Stimulated activated CD4-positive, alpha-beta T cell treated with anti-CD3 and anti-CD28 coated beads, TNF-alpha, amount 100 ng/mL, for 4 hours (primary cell): ENCODE measurements around the gene TOMM34.

Source experiments
- DNase-seq, 3 experiments: peaks; one replicate each; pipeline ENCODE4 v3.0.0-alpha.2; 2020; ENCODE audit warnings: low read depth in 3 of 3

TOMM34 gene

DNA sequence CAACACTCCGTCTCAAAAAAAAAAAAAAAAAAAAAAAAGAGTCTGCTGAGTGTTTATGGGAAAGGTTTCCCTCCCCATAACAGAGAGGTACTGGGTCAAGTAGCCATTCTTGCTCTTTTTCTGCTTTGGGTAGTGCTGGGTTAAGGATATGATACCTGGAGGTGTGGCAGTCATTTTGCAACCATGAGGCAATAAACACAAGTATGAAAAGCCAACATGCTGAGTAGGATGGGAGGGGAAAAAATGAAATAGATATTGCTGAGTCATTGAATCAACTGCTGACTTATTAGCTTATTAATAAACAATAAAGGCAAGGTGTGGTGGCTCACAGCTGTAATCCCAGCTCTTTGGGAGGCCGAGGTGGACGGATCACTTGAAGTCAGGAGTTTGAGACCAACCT, 2.3 kb upstream of the TOMM34 start:
- no peak for DNase-seq

DNA sequence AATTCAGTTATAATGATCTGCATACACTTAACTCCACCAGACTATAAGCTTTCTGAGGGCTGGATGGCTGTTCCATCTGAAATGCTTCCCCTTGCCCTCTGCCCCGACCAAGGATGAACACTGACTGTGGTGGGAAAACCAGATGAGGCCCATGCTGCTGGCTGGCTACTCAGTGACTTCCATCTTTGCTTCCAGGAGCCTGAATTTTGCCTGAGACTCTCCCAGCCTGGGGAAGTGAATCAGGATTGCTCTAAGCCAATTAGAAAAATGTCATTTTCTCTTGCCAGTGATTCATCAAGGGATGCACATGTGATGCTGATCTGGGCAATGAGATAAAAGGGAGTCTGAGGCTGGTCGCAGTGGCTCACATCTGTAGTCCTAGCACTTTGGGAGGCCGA, 1.7 kb upstream of the TOMM34 start:
- DNase-seq: no peak

DNA sequence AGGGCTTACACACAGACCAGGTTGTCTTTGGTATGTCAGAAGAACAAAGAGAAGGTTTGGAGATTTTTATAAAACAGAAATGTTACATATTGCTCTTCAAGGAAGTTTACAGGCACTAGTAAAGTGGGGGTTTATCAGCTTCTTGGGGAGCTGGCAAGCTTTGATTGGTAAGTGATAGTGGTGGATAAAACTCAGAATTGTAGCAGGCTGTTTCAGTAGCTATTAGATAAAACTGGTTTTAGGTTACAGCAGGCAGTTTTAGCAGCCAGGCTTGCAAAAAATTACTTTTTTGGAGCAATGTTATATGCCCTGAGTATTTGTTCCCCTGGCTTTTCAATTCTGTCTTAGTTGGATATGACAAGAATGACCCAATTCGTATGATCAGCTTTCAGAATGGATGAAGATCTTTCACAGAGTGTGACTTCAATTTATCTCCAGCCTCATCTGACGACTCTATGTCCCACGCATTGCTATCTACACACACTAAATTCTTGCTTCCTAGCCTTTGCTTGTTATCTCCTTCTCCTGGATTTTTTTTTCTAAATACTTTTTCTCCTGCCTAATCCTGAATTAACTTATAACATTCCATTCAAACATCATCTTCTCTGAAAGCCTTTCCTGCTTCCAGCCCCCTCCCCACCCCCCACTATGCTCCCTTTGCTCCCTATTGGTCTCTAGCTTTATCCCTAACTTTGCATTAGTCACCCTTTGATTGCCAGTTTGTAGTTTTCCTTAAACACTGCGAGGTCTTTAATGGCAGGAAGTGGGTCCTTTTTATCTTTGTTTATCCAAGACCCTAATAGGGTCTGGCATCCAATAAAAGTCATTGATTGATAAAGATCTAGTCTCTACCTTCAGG, 1.0 kb upstream of the TOMM34 start:
- DNase-seq: no peak

DNA sequence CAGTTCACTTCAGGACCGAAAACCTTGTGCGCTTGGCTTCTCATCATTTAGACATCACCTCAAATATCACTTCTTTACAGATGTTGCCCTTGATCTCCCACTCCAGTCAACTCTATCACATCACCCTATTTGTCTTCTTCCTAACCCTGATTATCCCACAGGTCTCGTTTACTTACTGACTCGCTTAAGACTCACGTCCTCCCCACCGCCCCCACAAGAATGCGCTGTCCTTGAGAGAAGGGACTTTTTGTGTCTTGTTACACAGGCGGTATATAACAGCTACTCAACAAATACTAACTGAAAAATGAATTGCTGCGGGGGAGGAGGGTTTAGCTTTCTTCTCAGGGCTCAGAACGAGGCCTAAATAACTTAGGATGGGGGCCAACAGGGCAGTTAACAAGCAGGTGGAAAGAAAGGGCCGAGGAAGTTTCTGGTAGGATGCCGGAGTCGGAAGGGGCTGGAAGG, 527 bp downstream of the TOMM34 start:
- peak; percentile 40 to 69 (median 67) for DNase-seq

DNA sequence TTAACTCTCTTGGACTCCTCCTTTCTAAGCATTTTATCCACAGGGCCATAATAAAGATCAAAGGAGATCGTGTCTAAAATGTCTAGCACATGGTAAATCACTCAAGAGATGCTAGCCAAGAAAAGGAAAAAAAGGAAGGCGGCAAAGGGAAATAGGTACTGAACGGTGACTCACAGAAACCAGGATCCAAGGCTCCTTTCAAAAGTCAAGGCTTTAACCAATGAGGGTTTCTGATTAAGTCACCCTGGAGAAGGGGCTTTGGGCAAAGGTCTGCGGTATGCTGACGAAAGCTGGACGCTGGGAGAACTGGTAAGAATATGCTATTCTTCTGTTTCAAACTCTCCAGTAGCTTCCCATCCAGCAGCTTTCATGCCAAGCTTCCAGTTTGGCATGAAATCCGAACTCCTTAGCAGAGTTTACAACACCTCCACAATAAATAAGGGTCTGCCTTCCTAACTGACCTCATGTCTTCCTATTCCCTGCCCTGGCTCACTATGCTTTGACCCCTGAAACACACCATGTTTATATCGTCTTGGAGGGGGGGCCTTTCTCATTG, 1.0 kb downstream of the TOMM34 start:
- DNase-seq: no peak

DNA sequence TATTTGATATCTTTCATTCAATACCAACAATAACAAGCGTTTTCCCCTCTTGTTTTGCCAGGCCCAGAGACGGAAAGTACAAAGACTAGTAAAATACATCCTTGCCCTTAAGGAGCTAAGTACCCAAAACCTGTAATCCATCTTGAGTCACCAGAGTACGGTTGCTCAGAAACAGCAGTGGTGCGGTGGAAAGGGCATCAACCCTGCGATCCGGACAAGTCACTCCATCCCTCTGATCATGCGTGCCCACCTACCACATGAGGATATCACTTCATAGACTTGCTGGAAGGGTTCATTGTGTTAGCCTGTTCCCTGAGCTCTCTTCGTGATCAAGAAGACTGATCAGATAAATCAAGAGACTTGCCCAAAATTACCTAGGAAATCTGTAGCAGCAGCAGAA, 1.9 kb downstream of the TOMM34 start:
- DNase-seq: no peak

DNA sequence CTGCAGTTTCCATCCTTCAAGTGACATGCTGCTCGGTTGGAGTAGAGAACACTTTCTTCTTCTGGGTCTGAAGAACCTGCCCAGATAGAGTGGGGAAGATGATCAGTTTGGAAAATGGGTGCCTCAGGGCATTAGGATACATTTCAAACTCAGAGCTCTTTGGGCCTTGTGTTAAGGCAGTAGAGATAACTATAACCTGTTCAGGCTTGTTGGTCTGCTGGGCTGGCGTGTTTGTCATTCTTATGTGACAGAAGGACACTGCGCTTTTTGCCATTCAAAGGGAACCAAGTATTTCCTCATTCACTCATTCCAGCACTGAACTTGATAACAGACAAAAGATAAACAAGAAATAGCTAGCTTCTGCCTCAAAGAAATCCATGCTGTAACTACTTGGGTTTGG, 3.8 kb downstream of the TOMM34 start:
- DNase-seq: no peak

DNA sequence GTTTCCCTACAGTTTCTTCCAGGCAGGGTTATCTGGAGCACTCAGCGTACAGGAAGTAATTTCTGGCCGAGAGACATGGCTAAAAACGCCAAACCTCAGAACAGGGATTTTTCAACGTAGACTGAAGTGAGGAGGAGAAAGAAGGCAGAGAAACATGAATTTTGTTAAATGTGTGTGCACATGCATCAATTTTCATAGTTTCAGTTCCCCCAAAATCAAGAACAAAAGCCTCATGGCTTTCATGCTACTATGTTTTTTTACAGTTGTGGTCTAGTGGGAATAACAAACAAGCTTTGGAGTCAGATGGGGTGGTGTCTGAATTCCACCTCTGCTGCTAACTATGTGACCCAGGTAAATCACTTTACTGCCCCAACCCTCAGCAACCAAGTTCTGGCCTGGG, 4.9 kb downstream of the TOMM34 start:
- DNase-seq: no peak

DNA sequence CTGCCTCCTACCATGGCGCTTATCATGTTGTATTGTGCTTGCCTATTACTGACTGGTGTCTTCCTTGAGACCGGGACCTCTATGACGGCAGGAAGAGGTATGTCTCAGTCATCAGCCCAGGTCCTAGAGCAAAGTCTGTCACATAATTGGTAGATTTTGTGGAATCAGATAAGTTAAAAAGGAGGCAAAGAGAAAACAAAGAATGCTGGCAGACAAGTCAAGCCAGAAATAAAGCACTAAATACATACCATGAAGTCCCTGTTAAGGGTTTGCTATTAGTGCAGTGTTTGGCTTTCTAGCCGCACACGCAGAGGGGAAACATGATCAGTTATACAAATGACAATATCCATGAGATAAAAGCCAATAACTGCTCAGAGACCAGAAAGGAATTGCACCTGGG, 6.0 kb downstream of the TOMM34 start:
- no peak for DNase-seq

DNA sequence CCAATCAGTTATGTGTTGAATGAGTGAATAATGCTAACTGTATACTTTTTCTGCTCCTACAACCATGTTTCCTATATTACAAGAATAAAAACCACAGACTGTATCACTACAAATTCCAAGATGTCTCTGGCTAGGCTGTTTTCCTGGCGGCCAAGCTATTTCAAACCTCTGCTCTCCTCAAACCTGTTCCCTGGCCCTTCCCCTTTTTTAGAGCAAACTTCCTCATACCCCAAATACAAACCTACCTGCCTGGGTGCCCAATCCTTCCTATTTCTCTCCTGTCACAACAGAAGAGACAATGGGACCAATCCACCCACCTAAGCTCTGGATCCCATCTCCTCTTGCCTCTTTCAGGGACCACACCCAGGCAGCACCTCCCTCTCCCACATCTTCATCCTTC, 7.5 kb downstream of the TOMM34 start:
- no peak for DNase-seq

DNA sequence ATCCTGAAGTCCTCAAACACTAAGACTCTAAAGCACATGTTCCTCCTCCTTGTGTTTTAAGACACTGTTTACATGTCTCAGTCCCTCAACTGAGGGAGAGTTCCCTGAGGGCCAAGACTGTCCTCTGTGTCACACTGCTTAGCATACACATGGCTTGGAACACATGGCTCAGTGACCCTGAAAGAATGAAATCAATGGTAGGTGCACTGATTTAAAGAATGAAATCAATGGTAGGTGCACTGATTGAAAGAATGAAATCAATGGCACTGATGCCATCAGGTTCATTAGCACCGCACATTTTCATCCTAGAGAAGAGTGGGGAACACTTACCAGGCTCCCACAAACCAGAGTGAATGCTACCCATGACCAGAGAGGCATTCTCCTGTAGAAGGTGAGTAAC, 9.8 kb downstream of the TOMM34 start:
- no peak for DNase-seq

DNA sequence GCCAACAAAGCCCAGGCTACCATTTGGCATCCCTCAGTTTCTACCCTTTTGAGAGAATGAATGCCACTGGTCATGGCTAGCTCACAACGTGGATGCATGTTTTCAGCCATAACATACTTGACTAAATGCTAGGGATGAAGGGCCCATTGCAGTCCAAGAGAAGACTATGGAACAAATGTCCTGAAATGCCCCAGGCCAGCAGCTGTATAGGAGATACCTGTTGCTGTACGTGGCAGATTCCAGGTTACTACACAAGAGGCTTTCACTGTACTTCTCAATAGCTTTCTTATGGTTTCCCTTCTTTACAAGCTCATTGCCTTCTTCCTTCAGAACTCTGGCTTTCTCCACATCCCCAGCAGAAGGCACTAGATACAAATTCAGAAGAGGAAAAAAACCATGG, 11.7 kb downstream of the TOMM34 start:
- DNase-seq: no peak

DNA sequence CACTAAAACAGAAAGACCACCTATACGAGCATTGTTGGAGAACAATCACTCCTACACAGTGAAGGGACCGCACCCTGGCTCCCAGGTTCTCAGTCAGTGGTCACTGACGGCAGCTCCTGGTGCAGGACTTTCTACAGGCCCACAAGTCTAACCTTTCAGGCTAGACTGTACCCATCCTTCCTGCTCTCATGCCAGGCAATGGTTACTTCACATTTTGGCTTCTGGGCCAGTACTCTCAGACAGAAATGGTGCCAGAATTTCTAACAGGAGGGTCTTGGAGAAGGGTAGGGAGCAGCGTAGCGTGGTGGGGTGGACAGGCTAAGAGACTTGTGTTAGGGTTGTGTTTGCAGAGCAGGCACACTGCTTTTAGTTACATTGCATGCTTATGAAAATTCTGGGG, 12.1 kb downstream of the TOMM34 start:
- no peak for DNase-seq

DNA sequence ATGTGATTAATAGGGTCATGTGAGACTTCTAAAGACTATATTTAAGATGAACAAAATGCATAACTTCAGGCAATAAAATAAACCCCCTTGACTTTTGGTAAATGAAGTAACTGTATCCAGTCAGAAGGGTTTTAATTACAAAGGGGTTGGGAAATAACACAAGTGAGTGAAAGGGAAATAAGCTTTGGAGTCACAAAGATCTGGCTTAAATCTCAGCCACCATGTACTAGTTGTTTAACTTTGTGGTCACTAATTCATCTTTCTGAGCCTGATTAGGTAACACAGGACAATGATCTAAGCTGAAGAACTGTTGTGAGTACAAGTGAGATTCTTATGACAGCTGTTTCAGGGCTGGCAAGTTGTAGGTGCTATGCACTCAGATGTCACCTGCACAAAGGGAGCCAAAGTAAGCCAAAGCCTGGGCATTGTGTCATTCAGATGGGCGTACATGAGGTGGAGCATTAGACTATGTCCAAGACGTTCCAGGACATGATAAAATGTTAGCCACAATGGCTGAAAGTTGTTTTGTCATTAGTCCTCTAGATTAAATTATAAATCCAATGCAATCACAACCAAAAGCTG, 13.8 kb downstream of the TOMM34 start:
- no peak for DNase-seq

DNA sequence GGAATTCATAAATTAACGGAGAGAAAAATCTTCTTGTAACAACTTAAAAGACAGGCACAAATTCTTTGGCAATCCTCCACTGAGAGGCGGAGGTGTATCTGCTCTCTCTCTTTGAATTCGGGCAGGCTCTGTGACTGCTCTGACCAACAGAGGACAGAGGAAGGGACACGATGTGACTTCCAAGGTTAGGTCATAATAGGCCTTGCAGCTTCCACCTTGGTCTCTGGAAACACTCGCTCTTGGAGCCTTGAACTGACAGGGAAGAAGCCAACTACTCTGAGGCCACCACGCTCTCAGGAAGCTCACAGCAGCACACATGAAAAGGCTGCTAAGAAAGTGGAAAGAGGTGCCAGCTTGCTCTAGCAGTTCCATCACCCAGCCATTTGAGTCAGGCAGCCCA, 14.9 kb downstream of the TOMM34 start:
- DNase-seq: no peak

DNA sequence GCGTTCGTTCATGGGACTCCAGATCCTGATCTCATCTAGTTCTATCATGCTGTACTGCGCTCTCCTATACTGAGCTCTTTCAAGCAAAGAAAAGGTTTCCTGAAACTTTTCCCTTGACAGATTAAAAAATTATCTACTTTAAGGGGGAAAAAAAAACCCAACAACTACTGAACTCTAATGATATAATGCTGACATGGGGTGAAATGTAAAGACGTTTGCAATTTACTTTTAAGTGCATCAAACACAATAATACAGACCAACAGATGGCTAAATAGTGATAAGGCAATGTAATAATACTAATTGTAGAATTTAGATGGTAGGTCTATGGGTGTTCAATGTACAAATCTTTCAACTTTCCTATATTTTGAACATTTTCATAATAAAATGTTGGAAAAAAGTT, 16.4 kb downstream of the TOMM34 start:
- DNase-seq: no peak

DNA sequence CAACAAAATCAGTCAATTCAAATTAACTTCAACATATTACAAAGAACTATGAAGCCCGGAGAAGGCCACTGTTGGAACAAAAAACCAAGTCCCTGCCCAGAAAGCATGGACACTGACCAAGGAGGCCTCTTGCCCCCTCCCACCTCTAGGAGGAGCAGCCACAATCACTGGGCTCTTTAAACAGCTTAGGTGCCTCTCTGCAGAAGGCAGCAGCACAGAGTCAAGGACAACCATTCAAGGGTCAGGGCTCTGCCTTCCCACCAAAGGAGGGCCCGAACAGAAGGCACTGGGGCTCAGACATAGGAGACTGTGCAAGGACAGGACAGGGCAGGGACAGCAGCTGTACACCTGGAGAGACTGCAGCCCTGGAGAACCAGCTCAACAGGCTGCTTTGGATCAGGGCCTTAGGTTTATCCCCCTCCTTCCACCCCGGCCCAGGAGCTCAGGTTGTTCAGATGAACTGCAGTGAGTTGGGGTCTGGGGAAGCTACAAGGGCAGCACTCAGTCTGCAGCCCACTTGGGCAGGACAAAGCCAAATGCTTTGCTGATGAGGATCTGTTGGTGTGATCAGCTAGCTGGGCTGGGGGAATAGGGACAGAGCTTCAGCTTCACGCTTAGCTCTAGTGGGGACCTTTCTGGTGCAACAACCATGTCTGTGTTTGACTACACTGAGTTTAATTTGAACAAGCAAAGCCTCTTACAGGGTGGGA, 17.8 kb downstream of the TOMM34 start:
- DNase-seq: no peak

DNA sequence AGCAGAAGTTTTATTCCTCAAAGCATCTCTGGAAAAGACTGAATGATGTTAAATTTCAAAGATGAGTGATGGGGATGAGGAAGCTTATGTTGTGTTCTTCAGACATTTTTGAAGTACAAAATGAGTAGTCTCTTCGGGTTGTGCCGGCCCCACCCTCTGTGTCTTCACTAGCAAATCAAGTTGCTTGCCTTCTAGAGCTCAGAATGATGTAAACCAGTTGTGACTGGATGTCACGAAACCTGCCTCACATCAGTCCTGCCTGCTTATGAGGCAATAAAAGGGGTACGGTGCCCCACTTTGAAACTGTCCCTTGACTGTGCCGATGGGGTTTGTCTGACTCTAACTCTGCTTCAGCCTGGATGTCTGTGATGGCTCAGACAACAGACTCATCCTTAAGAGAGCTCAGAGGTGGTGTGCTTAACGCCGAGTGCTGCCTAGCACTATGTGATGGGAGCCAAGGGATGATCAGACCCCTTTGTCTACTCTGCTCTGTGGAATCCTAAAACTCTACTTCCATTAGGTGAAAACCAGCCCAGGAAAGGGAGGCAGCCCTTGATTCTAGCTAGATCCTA, 19.0 kb downstream of the TOMM34 start:
- no peak for DNase-seq

DNA sequence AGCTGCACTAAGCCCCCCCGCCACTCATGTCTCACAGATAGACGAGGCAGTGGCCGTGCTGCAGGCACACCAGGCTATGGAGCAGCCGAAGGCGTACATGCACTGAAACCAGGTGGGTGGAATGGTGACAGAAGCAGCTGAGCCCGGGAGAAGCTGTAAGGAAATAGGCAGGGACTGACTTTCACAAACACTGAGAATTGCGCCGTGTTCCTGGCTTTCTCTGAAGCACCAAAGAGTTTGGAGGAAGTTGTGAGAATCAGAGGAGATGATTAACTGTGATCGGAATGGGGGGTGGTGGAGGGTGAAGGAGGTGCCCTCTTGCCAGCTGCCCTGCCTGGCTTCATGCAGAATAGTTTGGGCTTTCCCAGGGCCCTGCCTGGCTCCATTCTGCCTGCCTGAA, 21.6 kb downstream of the TOMM34 start:
- no peak for DNase-seq

DNA sequence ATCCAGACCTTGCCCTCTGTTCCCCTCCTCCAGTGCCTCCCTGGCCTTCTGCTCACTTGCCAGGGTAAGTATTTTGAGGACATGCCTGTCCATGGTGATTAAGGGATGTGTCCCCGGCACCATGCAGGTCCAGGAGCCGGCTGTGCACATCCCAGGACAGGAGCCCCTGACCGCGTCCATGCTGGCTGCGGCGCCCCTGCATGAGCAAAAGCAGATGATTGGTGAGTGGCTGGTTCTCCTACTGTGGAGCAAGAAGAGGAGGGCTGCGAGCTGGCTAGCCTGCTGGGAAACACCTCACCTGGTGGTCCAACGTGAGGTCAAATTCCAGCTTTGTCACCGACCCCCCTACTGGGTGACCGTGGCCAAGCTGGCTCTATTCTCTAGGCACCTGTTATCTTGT, 23.7 kb downstream of the TOMM34 start:
- no peak for DNase-seq

DNA sequence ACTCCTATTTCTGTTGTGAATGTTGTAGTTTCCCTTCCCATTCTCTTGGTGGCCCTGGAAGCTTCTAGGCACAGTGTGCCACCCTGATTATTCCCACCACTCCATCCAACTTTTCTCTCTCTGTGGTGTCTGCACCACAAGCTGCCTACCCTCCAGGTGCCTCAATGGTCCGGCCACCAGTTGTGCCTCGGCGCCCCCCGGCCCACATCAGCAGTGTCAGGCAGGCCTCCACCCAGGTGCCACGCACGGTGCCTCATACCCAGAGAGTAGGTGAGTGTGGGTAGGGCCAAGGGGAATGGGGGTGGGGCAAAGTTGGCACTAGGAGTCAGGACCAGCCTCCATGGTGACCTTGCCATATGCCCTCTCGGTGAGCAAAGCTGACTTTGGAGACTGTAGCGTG, 27.3 kb downstream of the TOMM34 start:
- no peak for DNase-seq

DNA sequence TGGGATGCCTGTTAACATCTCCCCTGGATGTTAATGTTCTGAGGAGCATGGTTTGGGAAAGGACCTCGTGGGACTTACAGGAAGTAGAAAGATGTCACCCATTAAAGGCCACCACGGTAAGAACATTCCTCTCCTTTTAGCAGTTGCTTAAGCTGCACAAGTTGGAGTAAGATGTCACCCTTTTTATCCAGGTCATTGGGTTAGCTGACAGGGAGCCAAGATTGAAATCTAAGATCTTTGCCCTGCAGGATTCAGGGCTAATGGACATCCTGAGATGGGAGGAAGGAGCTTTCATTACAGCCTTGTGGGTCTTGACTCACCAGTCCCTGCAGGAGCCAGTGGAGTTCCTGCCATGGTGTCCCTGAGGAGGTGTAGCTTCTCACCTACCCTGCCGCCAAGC, 28.3 kb downstream of the TOMM34 start:
- no peak for DNase-seq
